HEK293 (cell line): ENCODE data around the gene B4GALNT1.

Experiments
- CTCF ChIA-PET: fragments of 350-600 bp; formaldehyde crosslinking; extraction: SDS; loops from one replicate; lab custom pipeline; 2021; ENCODE audit warnings: antibody characterized with exemption; lab: Yijun Ruan, JAX
- POLR2A ChIA-PET: fragments of 300-600 bp; formaldehyde crosslinking; extraction: SDS; loops from one replicate; lab custom pipeline; 2020; ENCODE audit warnings: antibody characterized with exemption, inconsistent platforms; lab: Yijun Ruan, JAX
- H3K27ac ChIP-seq: fragments of 200-500 bp; sonication (Bioruptor generic); 2 replicates; pipeline ENCODE4 v1.5.1; 2014; ENCODE audit warnings: low read depth, low read length, control low read depth, inconsistent platforms; ENCODE audit errors: extremely low read depth
- H3K36me3 ChIP-seq, 2 experiments: fragments of 200-500 bp in 1 of 2; sonication (Bioruptor generic) in 1 of 2; 1 replicate in 1 of 2; 2 replicates in 1 of 2; pipeline ENCODE4 v1.5.1; 2014 to 2017; ENCODE audit warnings: inconsistent platforms in 2 of 2, low read length in 2 of 2; ENCODE audit not compliant: control insufficient read depth in 2 of 2, insufficient read depth in 1 of 2
- H3K4me1 ChIP-seq: fragments of 200-500 bp; sonication (Bioruptor generic); 2 replicates; pipeline ENCODE4 v1.5.1; 2014; ENCODE audit warnings: mild to moderate bottlenecking, low read length, inconsistent platforms; ENCODE audit not compliant: control insufficient read depth, insufficient read depth
- H3K4me3 ChIP-seq: 2 replicates; pipeline ENCODE4 v1.5.1; 2011; ENCODE audit warnings: low read depth, mild to moderate bottlenecking, control low read depth, low read length, moderate library complexity
- H3K9me3 ChIP-seq: fragments of 200-500 bp; sonication (Bioruptor generic); 2 replicates; pipeline ENCODE4 v1.5.1; 2014; ENCODE audit warnings: low read depth, low read length, inconsistent platforms; ENCODE audit not compliant: control insufficient read depth, insufficient read depth
- BCL11B ChIP-seq: fragments of 450-650 bp; formaldehyde crosslinking; IDR thresholded peaks from 2 replicates; pipeline ENCODE4 v1.5.1; 2016; ENCODE audit warnings: low read depth, missing biosample characterization, missing genetic modification characterization
- GLIS2 ChIP-seq: fragments of 450-650 bp; formaldehyde crosslinking; IDR thresholded peaks from 2 replicates; pipeline ENCODE4 v1.5.1; 2016; ENCODE audit warnings: missing biosample characterization, missing genetic modification characterization
- MZF1 ChIP-seq: fragments of 450-650 bp; formaldehyde crosslinking; IDR thresholded peaks from 2 replicates; pipeline ENCODE4 v1.5.1; 2017; ENCODE audit warnings: missing biosample characterization, missing genetic modification characterization, borderline replicate concordance
- ZBTB8A ChIP-seq: fragments of 450-650 bp; formaldehyde crosslinking; IDR thresholded peaks from 2 replicates; pipeline ENCODE4 v1.5.1; 2016; ENCODE audit warnings: missing biosample characterization, missing genetic modification characterization
- ZEB2 ChIP-seq: fragments of 450-650 bp; formaldehyde crosslinking; IDR thresholded peaks from 2 replicates; pipeline ENCODE4 v1.5.1; 2016; ENCODE audit warnings: missing biosample characterization, missing genetic modification characterization
- ZIC2 ChIP-seq: fragments of 450-650 bp; formaldehyde crosslinking; IDR thresholded peaks from 2 replicates; pipeline ENCODE4 v1.5.1; 2016; ENCODE audit warnings: missing biosample characterization, missing genetic modification characterization
- ZNF202 ChIP-seq: fragments of 450-650 bp; formaldehyde crosslinking; IDR thresholded peaks from 2 replicates; pipeline ENCODE4 v1.5.1; 2016; ENCODE audit warnings: missing biosample characterization, missing genetic modification characterization, borderline replicate concordance
- ZNF433 ChIP-seq: fragments of 450-650 bp; formaldehyde crosslinking; IDR thresholded peaks from 2 replicates; pipeline ENCODE4 v1.5.1; 2016; ENCODE audit warnings: missing biosample characterization, missing genetic modification characterization, low read depth
- ZNF549 ChIP-seq: fragments of 450-650 bp; IDR thresholded peaks from 2 replicates; pipeline ENCODE4 v1.5.1; 2018; ENCODE audit warnings: missing biosample characterization, missing genetic modification characterization, mild to moderate bottlenecking, inconsistent platforms, moderate library complexity
- ZNF600 ChIP-seq: fragments of 450-650 bp; formaldehyde crosslinking; IDR thresholded peaks from 2 replicates; pipeline ENCODE4 v1.5.1; 2016; ENCODE audit warnings: missing biosample characterization, missing genetic modification characterization
- ZNF677 ChIP-seq: fragments of 450-650 bp; IDR thresholded peaks from 2 replicates; pipeline ENCODE4 v1.5.0; 2018; ENCODE audit warnings: missing biosample characterization, mild to moderate bottlenecking, missing genetic modification characterization, moderate library complexity
- ZNF843 ChIP-seq: fragments of 450-650 bp; formaldehyde crosslinking; IDR thresholded peaks from 2 replicates; pipeline ENCODE4 v1.5.1; 2016; ENCODE audit warnings: missing biosample characterization, missing genetic modification characterization
- ZSCAN23 ChIP-seq: fragments of 450-650 bp; formaldehyde crosslinking; IDR thresholded peaks from 2 replicates; pipeline ENCODE4 v1.5.1; 2016; ENCODE audit warnings: missing biosample characterization, missing genetic modification characterization
- ZSCAN30 ChIP-seq: fragments of 450-650 bp; IDR thresholded peaks from 2 replicates; pipeline ENCODE4 v1.5.1; 2018; ENCODE audit warnings: missing biosample characterization, mild to moderate bottlenecking, missing genetic modification characterization, moderate library complexity
- TF ChIP-seq, protein P1 (sequence below): fragments of 450-650 bp; formaldehyde crosslinking; IDR thresholded peaks from 2 replicates; pipeline ENCODE4 v1.5.1; 2016; ENCODE audit warnings: missing biosample characterization, missing genetic modification characterization
- TF ChIP-seq, protein P2 (sequence below): fragments of 450-650 bp; formaldehyde crosslinking; IDR thresholded peaks from 2 replicates; pipeline ENCODE4 v1.5.1; 2016; ENCODE audit warnings: missing biosample characterization, missing genetic modification characterization
- TF ChIP-seq, protein P3 (sequence below): fragments of 450-650 bp; IDR thresholded peaks from 2 replicates; pipeline ENCODE4 v1.5.1; 2018; ENCODE audit warnings: missing biosample characterization, missing genetic modification characterization

B4GALNT1 gene

DNA sequence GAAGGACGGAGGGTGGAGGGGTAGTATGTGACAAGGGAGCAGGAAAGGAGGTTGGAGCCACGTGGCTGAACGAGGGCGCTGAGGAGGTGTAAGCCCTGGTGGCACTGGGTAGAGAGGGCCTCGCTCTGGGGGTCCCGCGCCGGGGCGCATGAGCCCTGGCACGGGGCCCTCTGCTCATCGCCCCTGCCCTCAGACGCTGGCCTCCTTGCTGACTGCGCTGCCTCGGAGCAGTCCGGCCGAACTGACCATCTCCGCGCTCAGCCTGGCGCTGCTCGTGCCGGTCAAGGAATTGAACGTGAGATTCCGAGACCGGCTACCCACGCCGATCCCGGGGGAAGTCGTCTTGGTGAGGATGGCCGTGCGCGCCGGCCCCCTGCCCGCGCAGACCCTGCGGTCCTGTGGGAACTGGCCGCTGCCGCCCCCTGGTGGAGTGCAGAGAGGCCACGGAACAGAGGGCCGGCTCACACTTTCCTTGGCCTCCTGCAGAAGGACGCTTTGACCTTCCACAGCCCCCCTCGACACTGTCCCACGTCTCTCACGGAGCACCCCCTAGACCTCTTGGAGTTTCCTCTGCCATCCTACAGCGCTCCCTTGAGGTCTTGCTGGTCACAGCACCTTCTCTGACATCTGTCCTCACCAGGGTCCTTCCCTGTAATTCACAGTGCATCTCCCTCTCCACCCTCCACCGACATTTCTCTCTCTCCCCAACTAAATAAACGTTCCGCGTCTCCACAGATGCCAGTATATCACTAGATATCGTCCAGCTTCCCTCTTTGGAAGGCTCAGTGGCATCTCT lies 11.3 kb downstream of the B4GALNT1 start (continued):
- TF ChIP-seq ZNF202 (tag by site-specific recombination) (no peak), ZSCAN30 (tag by site-specific recombination) (peak; percentile 50; the same call in 1 of the 2 replicates), BCL11B (tag by site-specific recombination) (no peak), ZNF843 (tag by site-specific recombination) (no peak), ZNF600 (tag by site-specific recombination) (peak; percentile 63; the same call in 1 of the 2 replicates), ZIC2 (peak; percentile 43; the same call in 1 of the 2 replicates)
- TF ChIP-seq, protein P1, sequence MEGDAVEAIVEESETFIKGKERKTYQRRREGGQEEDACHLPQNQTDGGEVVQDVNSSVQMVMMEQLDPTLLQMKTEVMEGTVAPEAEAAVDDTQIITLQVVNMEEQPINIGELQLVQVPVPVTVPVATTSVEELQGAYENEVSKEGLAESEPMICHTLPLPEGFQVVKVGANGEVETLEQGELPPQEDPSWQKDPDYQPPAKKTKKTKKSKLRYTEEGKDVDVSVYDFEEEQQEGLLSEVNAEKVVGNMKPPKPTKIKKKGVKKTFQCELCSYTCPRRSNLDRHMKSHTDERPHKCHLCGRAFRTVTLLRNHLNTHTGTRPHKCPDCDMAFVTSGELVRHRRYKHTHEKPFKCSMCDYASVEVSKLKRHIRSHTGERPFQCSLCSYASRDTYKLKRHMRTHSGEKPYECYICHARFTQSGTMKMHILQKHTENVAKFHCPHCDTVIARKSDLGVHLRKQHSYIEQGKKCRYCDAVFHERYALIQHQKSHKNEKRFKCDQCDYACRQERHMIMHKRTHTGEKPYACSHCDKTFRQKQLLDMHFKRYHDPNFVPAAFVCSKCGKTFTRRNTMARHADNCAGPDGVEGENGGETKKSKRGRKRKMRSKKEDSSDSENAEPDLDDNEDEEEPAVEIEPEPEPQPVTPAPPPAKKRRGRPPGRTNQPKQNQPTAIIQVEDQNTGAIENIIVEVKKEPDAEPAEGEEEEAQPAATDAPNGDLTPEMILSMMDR: peak; percentile 93

DNA sequence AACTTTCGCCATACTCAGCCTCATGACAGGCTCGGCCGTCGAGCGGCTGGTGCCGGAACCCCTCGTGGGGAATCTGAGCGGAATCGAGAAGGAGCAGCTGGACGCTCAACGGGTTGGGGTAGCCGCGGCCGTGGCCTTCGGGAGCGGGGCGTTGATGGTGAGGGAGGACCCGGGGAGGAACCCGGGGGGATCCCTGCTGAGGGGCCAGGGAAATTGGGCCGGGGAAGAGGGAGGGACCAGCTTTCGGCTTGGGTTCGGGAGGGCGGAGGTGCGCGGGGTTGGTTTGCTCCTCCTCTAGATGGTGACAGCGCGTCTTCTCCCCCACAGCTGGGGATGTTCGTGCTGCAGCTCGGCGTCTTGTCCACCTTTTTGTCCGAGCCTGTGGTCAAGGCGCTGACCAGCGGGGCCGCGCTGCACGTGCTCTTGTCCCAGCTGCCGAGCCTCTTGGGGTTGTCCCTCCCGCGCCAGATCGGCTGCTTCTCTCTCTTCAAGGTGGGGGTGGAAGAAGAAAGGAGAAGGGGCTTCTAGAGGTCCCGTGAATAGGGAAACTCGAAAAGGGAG lies 12.0 kb downstream of the B4GALNT1 start:
- CTCF ChIA-PET: interaction anchor here (0.7 to 4.5 kb wide), 15 partner anchors 10 to 992 kb away, joined by 3 to 113 read pairs (median 4); partner anchors contain the start of gene B4GALNT1
- Histone ChIP-seq H3K4me3 (no peak overlapping the region), H3K4me1 (no peaks in the 10 kb centered on the region), H3K9me3 (no peaks in the 10 kb centered on the region)
- POLR2A ChIA-PET: interaction anchor here (0.6 to 1.8 kb wide), 2 partner anchors 38 to 110 kb away, joined by 3 to 6 read pairs; no protein-coding TSS in a partner anchor
- TF ChIP-seq GLIS2 (tag by site-specific recombination): no peak
- no peak for TF ChIP-seq ZNF433 (tag by site-specific recombination)
- no peak for TF ChIP-seq ZNF677 (tag by site-specific recombination)
- no peak for TF ChIP-seq ZBTB8A (tag by site-specific recombination)
- no peak for TF ChIP-seq ZEB2 (tag by site-specific recombination)
- no peak for TF ChIP-seq ZNF549
- no peak for TF ChIP-seq MZF1 (tag by site-specific recombination)
- TF ChIP-seq, protein P2, sequence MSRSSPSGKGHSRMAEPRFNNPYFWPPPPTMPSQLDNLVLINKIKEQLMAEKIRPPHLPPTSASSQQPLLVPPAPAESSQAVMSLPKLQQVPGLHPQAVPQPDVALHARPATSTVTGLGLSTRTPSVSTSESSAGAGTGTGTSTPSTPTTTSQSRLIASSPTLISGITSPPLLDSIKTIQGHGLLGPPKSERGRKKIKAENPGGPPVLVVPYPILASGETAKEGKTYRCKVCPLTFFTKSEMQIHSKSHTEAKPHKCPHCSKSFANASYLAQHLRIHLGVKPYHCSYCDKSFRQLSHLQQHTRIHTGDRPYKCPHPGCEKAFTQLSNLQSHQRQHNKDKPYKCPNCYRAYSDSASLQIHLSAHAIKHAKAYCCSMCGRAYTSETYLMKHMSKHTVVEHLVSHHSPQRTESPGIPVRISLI (tag by site-specific recombination): no peak
- no peak for TF ChIP-seq ZSCAN23 (tag by site-specific recombination)
- TF ChIP-seq, protein P3, sequence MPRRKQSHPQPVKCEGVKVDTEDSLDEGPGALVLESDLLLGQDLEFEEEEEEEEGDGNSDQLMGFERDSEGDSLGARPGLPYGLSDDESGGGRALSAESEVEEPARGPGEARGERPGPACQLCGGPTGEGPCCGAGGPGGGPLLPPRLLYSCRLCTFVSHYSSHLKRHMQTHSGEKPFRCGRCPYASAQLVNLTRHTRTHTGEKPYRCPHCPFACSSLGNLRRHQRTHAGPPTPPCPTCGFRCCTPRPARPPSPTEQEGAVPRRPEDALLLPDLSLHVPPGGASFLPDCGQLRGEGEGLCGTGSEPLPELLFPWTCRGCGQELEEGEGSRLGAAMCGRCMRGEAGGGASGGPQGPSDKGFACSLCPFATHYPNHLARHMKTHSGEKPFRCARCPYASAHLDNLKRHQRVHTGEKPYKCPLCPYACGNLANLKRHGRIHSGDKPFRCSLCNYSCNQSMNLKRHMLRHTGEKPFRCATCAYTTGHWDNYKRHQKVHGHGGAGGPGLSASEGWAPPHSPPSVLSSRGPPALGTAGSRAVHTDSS (tag by site-specific recombination): no peak
- TF ChIP-seq, all 188 proteins: peak for 0
- Histone ChIP-seq H3K36me3 (peaks cover 0 to 50% of the 10 kb centered on the region in 2 experiments; a peak in 1 of 3 replicates), H3K27ac (no peak overlapping the region)
